Stimulated activated CD8-positive, alpha-beta memory T cell treated with anti-CD3 and anti-CD28 coated beads, Interleukin-7, amount 100 ng/mL, for 4 hours (primary cell): Measurements from ENCODE around the gene RNF175.

Experiments used
- DNase-seq, 2 donors: peaks; one replicate each; pipeline ENCODE4 v3.0.0-alpha.2; 2020; ENCODE audit warnings: low read depth in 2 of 2

The RNF175 gene

GRCh38 chr4:153759407-153760316 is at the start of gene RNF175:
TSS of gene RNF175 (minus strand) at chr4:153760024. CDS start at chr4:153759862, 162 bp downstream.
- DNase-seq: no peak

DNA sequence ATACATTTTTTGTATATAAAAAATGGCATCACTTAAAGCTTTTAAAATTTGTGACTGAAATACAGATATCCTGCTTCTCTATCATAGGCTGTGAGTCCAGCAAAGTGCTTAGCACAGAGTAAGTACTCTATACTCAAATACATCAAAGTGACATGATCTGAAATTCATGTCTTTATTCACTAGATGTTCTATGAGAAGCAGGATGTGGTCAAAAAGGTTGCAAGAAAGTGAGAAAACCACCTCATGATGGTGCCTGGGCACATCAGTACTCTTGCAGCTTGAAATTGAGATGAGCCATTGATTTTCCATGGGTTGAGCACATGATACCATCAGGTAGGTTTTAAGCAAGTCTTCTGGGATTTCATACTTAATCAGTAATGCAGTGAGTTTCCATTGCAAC is 49.5 kb upstream of the RNF175 start:
- DNase-seq: no peak

- DNase-seq: no peak
Measured at GRCh38 chr4:153808175-153808574, 48.4 kb upstream of the RNF175 start.

GRCh38 chr4:153806073-153806472 is 46.2 kb upstream of the RNF175 start:
- no peak for DNase-seq

- DNase-seq: no peak
Measured at GRCh38 chr4:153804722-153805121, 44.9 kb upstream of the RNF175 start.

DNA sequence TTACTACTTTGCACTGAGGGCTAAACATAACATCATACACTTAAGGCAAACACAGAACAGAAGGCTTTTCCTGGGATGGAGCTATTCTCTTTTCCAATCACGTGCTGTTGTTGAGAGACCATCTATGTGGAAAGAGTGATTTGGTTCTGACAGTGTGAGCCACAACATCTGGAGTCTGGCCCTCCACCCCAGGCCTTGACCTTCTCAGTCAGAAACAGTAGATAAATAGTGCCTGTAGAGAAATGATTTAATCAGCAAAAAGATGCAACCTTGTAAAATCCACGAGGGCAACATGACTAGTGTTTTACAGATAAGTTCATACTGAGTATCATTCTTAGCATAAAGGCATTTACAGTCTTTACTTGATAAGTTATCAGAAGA is 39.9 kb upstream of the RNF175 start:
- DNase-seq: no peak

DNA sequence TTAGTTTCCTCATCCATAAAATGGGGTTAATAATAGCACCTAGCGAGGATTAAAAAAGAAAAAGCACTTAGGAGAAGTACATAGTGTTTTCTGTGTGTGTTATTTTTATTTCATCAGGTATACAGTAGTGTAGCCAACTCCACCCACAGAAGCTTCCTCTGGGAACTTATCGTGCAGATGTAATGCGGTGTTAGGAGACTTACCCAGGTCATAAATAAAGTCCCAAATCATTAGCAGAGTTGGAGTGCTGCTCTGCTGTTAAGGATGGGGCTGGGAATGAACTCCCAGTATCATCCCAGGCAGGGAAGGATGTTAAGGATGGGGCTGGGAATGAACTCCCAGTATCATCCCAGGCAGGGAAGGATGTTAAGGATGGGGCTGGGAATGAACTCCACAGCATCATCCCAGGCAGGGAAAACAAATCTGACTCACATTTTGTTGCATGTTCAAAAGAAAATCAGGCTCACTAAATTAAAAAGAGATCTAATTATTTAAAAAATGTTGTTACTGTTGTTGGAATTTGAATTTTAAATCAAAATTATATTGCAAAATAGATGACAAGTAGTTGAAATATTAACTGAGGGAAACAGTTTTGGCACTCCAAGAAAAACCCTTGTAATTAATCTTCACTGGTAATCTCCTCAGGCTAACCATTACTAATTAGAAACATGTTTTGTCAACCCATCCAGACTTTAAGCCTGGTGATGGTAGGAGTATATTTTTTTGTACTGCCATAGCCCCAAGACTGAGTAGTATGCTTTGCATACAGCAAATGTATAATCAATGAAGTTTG is 39.3 kb upstream of the RNF175 start:
- DNase-seq: no peak

DNA sequence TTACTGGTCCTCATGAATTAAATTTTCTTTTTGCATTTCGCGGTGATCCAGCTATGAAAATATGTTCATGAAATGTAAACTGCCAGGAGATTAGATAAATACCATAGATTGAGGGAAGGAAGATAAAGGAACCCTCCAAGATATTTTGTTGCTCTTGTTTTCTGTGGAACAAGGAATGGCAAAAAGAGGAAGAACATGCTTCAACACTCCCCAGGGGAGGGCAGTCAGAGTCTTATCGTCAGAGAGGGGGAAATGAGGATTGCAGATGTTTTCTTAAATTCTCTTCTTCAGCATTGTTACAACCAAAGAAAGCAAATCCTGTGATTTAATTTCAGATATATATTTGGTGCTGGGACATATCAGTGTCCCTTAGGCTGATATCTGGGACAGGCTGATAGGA is 38.6 kb upstream of the RNF175 start:
- no peak for DNase-seq

GRCh38 chr4:153794006-153794405 is 34.2 kb upstream of the RNF175 start:
- no peak for DNase-seq

GRCh38 chr4:153792618-153793247 is 32.9 kb upstream of the RNF175 start:
- DNase-seq: no peak

- no peak for DNase-seq
Measured at GRCh38 chr4:153791746-153792617, 32.2 kb upstream of the RNF175 start.

DNA sequence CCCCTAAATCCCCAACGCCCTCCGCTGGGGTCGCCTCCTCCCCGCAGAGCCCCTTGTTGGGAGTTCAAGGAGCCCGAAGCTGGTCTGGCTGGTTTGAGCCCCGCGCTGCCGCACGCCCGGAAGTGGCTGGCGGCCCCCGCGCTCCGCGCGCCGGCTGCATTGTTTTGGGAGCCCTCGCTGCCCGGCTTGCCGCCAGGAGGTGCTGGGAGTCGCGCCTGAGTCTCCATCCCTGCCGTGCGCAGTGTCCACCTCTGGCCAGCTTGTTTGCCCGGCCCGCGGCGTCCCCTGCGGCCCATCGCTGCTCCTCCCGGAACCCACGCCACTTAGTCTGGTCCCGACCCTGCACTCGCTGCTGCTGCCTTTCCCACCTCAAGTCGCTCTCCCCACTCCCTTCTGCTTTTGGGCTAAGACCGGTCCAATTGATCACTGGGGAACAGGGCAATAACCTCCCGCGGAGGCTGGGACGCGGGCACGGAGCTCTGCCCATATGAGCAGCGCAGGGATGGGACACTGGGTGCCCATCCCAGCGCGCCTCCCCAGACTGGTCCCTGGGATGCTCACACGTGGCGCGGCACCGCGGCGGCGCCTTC is 31.2 kb upstream of the RNF175 start:
- DNase-seq: peak in 1 of 2 donors; percentile 15

GRCh38 chr4:153790500-153790865 is 30.7 kb upstream of the RNF175 start:
- DNase-seq: no peak

- DNase-seq: no peak
Measured at GRCh38 chr4:153789741-153790499, 30.1 kb upstream of the RNF175 start.

DNA sequence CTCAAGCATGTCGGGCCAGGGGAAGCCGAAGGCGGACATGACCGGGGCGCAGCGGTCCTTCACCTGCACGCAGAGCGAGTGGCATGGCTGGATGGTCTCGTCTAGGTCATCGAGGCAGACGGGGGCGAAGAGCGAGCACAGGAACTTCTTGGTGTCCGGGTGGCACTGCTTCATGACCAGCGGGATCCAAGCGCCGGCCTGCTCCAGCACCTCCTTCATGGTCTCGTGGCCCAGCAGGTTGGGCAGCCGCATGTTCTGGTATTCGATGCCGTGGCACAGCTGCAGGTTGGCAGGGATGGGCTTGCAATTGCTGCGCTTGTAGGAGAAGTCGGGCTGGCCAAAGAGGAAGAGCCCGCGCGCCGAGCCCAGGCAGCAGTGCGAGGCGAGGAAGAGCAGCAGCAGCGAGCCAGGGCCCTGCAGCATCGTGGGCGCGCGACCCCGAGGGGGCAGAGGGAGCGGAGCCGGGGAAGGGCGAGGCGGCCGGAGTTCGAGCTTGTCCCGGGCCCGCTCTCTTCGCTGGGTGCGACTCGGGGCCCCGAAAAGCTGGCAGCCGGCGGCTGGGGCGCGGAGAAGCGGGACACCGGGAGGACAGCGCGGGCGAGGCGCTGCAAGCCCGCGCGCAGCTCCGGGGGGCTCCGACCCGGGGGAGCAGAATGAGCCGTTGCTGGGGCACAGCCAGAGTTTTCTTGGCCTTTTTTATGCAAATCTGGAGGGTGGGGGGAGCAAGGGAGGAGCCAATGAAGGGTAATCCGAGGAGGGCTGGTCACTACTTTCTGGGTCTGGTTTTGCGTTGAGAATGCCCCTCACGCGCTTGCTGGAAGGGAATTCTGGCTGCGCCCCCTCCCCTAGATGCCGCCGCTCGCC is 28.8 kb upstream of the RNF175 start, which contains the start of gene SFRP2:
Gene SFRP2, minus strand, starts transcription at position 671 of the 864 bp plus-strand sequence. Its CDS starts 248 bp downstream, at position 423.
- DNase-seq: no peak

- DNase-seq: no peak
Measured at GRCh38 chr4:153788051-153788412, 28.2 kb upstream of the RNF175 start.

- DNase-seq: no peak
Measured at GRCh38 chr4:153787575-153787974, 27.8 kb upstream of the RNF175 start.

DNA sequence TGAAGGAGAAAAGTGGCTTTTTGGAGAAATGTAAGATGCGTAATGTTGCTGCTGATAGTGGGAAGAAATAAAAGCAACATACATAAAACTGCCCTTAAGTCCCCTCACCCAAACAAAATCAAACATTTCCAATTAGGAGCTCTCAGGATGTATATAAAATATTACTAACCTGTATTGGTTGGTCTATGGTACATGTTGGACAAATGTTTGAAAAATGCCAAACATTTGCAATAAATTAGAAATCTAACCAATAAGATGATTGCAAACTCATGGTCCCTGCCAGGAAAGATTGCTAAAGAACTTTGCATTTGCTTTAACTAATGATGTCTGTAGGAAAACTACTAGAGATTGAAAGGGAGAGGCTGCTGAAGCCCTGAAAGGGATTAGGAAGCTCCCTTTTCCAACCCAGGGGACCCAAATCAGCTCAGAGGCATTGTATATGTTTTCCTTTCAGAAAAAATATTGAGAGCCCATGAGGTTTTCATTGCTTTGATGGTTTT is 27.3 kb upstream of the RNF175 start:
- DNase-seq: no peak
